Measurements from ENCODE around the gene TYK2. TPM values are rescaled to one million over a fixed set of nuclear protein-coding genes. Genes with fewer than 3 reads are reported as not detected.
"Not testable (repeated sequence)": the region's sequence is repeated elsewhere in the genome, so short reads cannot be mapped to it uniquely, and the experiment has no call there.

Gene TYK2
- total RNA-seq, 2 experiments from 2014 or later, result 277 to 290 TPM

DNA sequence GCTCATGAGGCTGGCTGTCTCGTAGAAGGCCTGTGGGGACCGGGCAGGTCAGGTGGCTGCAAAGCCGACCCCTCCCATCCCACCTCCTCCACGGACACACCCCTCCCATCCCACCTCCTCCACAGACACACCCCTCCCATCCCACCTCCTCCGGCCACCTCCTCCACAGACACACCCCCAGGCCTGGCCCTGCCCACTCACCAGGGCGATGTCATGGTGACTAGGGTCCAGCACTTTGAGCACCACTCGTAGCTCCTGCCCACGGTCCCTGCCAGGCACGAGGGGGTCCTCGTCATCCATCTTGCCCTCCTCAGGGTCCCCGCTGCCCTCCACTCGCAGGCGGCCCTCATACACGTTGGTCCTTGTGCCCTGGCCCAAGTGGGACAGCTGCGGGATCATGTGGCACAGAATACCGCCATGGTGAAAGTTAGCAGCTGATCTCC lies 18.8 kb downstream of the TYK2 start:
- H3K9me3 Mint-ChIP-seq, result no peaks in the 10 kb centered on the region
- H3K27me3 Mint-ChIP-seq, result no peaks in the 10 kb centered on the region
- peaks cover 13% of the 10 kb centered on the region for H3K36me3 Mint-ChIP-seq
- no peak overlapping the region for H3K4me3 Mint-ChIP-seq
- DNase-seq (no peak), ATAC-seq (ENCODE audit: low read depth) (no peak)
- POLR2A ChIA-PET, result no interaction called here
- peaks cover 3% of the 10 kb centered on the region for H3K4me1 Mint-ChIP-seq
- no peak overlapping the region for H3K27ac Mint-ChIP-seq

DNA sequence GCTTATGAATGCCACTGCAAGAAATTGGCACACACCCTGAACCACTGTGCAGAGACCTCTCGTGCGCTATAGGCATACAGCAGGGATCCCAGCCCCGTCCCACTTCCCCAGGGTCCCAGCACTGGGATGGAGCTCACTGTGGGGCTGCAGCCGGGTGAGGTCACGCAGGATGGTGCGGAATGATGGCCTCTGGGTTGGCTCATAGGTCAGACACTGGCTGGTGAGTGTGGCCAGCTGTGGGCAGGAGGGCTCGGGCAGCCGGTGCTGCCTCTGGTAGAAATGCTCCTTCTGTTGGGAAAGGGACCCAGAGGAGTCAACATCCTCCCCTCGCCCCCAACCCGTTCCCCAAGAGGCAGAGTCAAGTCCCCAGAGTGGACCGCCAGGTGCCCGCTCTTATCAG lies 23.9 kb downstream of the TYK2 start:
- POLR2A ChIA-PET, result no interaction called here
- H3K27ac Mint-ChIP-seq, result no peak overlapping the region
- no peaks in the 10 kb centered on the region for H3K4me1 Mint-ChIP-seq
- ATAC-seq (ENCODE audit: low read depth), result no peak
- no peak for DNase-seq
- H3K4me3 Mint-ChIP-seq, result no peak overlapping the region
- H3K27me3 Mint-ChIP-seq, result no peaks in the 10 kb centered on the region
- H3K9me3 Mint-ChIP-seq, result no peaks in the 10 kb centered on the region
- H3K36me3 Mint-ChIP-seq, result peaks cover 24% of the 10 kb centered on the region

DNA sequence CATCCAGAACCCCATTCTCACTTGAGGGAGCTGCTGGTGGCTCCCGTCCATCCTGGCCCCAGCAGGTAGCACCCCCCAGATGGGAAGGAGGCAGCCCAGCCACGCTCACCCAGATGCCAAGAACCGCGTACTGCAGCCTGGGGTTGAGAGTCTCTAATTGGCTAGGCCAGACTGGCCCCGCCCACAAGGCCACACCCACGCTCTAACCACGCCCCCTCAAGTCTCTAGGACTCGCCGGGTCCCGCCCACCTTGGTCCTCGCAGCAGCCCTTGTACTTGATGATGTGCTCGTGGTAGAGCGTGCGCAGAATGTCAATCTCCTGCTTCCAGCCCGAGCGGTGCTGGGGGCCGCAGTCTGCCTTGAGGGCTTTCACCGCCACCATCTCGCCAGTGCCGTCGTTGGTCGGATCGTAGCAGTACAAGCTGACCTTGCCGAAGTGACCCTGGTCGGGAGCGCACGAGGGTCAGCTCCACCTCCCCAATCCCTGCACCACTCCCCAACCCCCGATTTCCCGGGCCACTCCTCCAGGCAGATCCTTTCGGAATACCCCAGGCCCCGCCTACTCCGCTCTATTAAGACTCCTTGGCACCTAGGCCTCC lies 26.5 kb downstream of the TYK2 start:
- H3K9me3 Mint-ChIP-seq, result no peaks in the 10 kb centered on the region
- no peak overlapping the region for H3K4me3 Mint-ChIP-seq
- POLR2A ChIA-PET, result interaction anchor here (0.6 kb wide), 1 partner anchor 231 kb away, joined by 3 read pairs; no protein-coding TSS in a partner anchor
- ATAC-seq (ENCODE audit: low read depth) (no peak), DNase-seq (peak; percentile 48)
- H3K36me3 Mint-ChIP-seq, result peaks cover 20% of the 10 kb centered on the region
- no peaks in the 10 kb centered on the region for H3K4me1 Mint-ChIP-seq
- no peak overlapping the region for H3K27ac Mint-ChIP-seq
- no peaks in the 10 kb centered on the region for H3K27me3 Mint-ChIP-seq

DNA sequence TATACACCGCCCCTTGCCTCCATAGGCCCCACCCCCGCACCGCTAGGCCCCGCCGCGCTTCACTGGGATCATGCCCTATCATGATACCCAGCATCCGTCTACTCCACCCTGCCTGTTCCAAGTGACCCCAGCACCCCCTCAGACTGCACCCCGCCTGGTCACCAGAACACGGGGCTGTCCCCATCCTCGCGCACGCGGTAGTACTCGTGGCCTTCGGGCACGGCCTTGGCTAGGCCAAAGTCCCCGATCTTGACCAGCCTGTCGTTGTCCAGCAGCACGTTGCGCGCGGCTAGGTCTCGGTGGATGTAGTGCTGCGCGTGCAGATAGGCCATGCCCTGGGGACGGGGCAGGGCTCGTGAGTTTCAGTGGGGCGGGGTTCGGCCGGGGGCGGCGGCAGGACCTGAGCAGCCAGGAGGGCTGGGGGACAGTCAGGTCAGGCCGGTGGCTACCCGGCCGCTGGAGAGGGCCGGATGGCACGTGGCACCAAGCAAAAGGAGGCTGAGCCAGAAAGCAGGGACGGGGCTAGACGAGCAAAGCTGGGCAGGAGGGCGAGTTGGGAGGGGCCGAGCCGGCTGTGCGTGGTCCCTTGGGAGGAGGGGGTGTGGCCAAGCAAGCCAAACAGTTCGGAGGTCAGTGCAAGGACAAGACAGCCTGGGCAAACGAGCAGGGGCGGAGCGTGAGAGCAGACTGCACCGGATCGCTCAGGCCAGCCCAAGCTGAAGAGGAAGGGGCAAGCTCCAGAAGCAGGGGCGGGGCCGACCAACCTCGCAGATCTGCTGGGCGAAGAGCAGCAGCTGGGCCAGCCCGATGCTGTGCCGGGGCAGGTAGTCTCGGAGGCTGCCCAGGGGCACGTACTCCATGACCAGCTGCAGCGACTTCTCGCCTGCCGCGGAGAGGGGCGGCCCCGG lies 27.4 kb downstream of the TYK2 start:
- POLR2A ChIA-PET, result no interaction called here
- Mint-ChIP-seq H3K36me3 (peaks cover 20% of the 10 kb centered on the region), H3K27ac (no peak overlapping the region), H3K4me1 (no peaks in the 10 kb centered on the region), H3K4me3 (no peak overlapping the region), H3K9me3 (no peaks in the 10 kb centered on the region), H3K27me3 (no peaks in the 10 kb centered on the region)
- DNase-seq (no peak), ATAC-seq (ENCODE audit: low read depth) (no peak)

DNA sequence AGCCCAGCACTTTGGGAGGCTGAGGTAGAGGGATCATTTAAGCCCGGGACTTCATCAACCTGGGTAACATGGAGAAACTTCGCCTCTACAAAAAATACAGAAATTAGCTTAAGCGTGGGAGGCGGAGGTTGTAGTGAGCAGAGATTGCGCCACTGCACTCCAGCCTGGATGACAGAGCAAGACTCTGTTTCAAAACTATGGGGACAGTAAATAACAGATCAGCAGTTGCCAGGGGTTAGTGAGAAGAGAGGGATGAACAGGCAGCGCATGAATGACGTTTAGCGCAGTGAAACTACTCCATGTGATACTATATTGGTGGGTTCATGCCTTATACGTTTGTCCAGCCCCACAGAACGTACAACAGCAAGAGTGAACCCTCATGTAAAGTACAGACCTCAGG lies 33.9 kb downstream of the TYK2 start:
- POLR2A ChIA-PET, result no interaction called here
- H3K9me3 Mint-ChIP-seq, result no peaks in the 10 kb centered on the region
- no peak overlapping the region for H3K4me3 Mint-ChIP-seq
- no peaks in the 10 kb centered on the region for H3K36me3 Mint-ChIP-seq
- H3K27ac Mint-ChIP-seq, result peak overlapping the region; percentile 24
- no peaks in the 10 kb centered on the region for H3K27me3 Mint-ChIP-seq
- ATAC-seq (ENCODE audit: low read depth) (no peak), DNase-seq (no peak)
- no peaks in the 10 kb centered on the region for H3K4me1 Mint-ChIP-seq

DNA sequence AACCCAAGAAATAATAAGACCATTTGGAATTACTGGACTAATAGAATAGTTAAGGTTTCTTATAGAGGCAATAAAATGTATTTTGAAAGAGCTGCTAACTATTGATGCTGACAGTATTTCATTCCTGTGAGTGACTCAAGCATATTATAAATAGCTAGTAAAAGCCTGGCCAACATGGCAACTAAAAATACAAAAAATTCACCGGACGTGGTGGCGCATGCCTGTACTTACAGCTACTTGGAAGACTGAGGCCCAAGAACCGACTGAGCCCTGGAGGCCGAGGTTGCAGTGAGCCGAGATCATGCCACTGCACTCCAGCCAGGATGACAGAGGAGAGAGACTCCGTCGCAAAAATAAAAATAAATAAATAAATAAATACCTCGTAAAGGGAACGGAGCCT lies 35.6 kb downstream of the TYK2 start:
- Mint-ChIP-seq H3K27me3 (no peaks in the 10 kb centered on the region), H3K36me3 (no peaks in the 10 kb centered on the region), H3K9me3 (no peaks in the 10 kb centered on the region), H3K27ac (no peak overlapping the region), H3K4me3 (no peak overlapping the region), H3K4me1 (peaks cover 5% of the 10 kb centered on the region)
- ATAC-seq (ENCODE audit: low read depth), result no peak
- DNase-seq, result no peak
- POLR2A ChIA-PET, result interaction anchor here (1.4 kb wide), 1 partner anchor 75 kb away, joined by 3 read pairs; no protein-coding TSS in a partner anchor

DNA sequence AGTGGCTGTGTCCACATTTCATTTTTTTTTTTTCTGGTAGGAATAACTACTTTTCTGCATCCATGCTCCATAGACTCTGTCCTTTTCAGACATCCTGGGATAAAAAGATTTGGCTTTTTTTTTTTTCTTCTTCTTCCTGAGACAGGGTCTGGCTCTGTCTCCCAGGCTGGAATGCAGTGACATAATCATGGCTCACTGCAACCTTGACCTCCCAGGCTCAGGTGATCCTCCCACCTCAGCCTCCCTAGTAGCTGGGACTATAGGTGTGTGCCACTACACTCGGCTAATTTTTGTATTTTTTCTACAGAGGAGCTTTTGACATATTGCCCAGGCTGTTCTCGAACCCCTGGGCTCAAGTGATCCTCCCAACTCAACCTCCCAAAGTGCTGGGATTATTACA lies 36.9 kb downstream of the TYK2 start:
- Mint-ChIP-seq H3K36me3 (no peaks in the 10 kb centered on the region), H3K9me3 (no peaks in the 10 kb centered on the region), H3K27ac (no peak overlapping the region), H3K27me3 (no peaks in the 10 kb centered on the region), H3K4me3 (no peak overlapping the region), H3K4me1 (peaks cover 12% of the 10 kb centered on the region)
- no peak for ATAC-seq (ENCODE audit: low read depth)
- POLR2A ChIA-PET, result interaction anchor here (0.8 to 3.1 kb wide), 3 partner anchors 10 to 37 kb away, joined by 3 to 12 read pairs (median 3); partner anchors contain the start of genes RAVER1 and TYK2
- no peak for DNase-seq

DNA sequence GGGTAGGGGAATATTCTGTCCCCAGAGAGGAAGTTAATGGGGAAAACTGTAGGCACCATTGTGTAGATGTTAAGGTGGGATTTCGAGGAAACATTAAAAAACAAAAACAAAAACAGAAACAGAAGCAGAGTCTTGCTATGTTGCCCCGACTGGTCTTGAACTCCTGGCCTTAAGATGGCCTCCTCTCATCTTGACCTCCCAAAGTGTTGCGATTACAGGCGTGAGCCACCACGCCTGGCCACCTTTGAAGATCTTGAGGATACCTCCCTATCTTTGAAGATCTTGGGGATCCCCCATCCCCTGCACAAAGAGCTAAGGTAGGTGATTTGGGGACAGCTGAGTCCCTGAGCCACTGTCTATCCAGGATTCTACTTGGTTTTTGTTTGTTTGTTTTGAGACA lies 40.4 kb downstream of the TYK2 start:
- Mint-ChIP-seq H3K4me1 (peaks cover 21% of the 10 kb centered on the region), H3K27me3 (no peaks in the 10 kb centered on the region), H3K36me3 (peaks cover 1% of the 10 kb centered on the region), H3K4me3 (peak overlapping the region; percentile 92), H3K9me3 (no peaks in the 10 kb centered on the region), H3K27ac (peak overlapping the region; percentile 96)
- no peak for DNase-seq
- POLR2A ChIA-PET, result interaction anchor here (0.6 to 1.3 kb wide), 4 partner anchors 10 to 69 kb away, joined by 3 to 6 read pairs (median 4); partner anchors contain the start of genes ICAM1 and TYK2
- ATAC-seq (ENCODE audit: low read depth), result no peak

DNA sequence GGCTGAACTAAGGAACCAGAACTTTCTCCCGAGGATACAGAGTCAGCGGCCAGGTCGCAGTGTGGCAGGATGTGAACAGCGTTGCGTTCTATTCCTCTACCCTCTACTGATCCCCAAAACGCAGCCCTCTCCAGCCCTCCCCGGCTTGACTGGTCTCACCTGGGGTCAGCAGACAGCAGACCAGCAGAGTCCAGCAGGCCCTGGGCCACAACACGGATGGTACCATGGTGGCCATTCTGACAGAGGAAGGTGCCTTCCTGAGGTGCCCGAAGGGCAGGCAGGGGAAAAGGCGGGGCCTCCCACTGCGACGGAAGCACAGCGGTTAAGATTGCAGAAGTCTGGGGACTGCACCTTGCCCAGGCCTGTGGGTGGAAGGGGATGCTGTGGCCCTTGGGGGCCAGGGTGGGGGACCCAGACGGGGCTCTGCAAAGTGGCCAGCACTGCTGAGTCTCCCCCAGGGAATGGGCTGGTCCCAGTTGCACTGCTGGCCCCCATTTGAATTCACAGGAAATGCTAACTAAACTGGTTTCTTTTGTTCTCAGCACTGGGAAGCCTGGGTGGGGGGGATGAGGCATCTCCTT lies 40.9 kb downstream of the TYK2 start, which contains the start of gene ICAM3:
ICAM3 (minus strand) TSS at position 245 of the 581 bp plus-strand sequence; CDS start at position 235, 10 bp downstream.
- DNase-seq (peak; percentile 79), ATAC-seq (ENCODE audit: low read depth) (peak; percentile 96)
- H3K4me3 Mint-ChIP-seq, result peak within 1 kb of the TSS; percentile 92
- peaks cover 21% of the 10 kb centered on the region for H3K4me1 Mint-ChIP-seq
- peak within 1 kb of the TSS; percentile 96 for H3K27ac Mint-ChIP-seq
- H3K9me3 Mint-ChIP-seq, result no peaks in the 10 kb centered on the region
- peaks cover 1% of the 10 kb centered on the region for H3K36me3 Mint-ChIP-seq
- POLR2A ChIA-PET, result interaction anchor here (0.6 to 1.3 kb wide), 2 partner anchors 26 to 41 kb away, joined by 3 to 4 read pairs; partner anchors contain the start of gene TYK2
- no peaks in the 10 kb centered on the region for H3K27me3 Mint-ChIP-seq

DNA sequence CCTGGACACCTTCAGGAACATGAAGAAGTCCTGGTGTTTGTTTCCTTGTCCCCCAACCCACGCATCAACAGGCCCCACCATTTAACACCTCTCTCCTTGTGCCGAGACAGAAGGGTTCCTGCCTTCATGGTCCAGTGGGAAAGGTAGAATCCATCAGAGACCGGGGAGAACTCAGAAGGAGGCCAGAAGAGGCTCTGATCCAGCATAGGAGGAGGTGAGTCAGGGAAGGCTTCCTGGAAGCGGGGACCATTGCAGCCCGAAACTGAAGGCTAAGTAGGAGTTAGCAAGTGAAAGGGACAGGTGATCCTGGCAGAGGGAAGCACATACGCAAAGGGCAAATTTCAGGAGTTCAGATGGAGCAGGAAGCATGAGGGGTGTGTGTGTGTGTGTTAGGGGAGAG lies 41.4 kb downstream of the TYK2 start:
- DNase-seq (no peak), ATAC-seq (ENCODE audit: low read depth) (no peak)
- Mint-ChIP-seq H3K9me3 (no peaks in the 10 kb centered on the region), H3K27me3 (no peaks in the 10 kb centered on the region), H3K36me3 (peaks cover 4% of the 10 kb centered on the region), H3K4me1 (peaks cover 23% of the 10 kb centered on the region), H3K4me3 (peak overlapping the region; percentile 92), H3K27ac (peak overlapping the region; percentile 96)
- POLR2A ChIA-PET, result no interaction called here

DNA sequence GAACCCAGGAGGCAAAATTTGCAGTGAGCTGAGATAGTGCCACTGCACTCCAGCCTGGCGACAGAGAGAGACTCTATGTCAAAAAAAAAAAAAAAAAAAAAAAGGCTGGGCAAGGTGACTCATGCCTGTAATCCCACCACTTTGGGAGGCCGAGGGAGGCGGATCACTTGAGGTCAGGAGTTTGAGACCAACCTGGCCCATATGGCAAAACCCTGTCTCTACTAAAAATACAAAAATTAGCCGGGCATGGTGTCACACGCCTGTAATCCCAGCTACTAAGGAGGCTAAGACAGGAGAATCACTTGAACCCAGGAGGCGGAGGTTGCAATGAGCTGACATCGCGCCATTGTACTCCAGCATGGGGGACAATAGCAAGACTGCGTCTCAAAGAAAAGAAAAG lies 43.6 kb downstream of the TYK2 start:
- not testable (repeated sequence) for H3K27me3 Mint-ChIP-seq, H3K9me3 Mint-ChIP-seq
- peaks cover 36% of the 10 kb centered on the region for H3K4me1 Mint-ChIP-seq

DNA sequence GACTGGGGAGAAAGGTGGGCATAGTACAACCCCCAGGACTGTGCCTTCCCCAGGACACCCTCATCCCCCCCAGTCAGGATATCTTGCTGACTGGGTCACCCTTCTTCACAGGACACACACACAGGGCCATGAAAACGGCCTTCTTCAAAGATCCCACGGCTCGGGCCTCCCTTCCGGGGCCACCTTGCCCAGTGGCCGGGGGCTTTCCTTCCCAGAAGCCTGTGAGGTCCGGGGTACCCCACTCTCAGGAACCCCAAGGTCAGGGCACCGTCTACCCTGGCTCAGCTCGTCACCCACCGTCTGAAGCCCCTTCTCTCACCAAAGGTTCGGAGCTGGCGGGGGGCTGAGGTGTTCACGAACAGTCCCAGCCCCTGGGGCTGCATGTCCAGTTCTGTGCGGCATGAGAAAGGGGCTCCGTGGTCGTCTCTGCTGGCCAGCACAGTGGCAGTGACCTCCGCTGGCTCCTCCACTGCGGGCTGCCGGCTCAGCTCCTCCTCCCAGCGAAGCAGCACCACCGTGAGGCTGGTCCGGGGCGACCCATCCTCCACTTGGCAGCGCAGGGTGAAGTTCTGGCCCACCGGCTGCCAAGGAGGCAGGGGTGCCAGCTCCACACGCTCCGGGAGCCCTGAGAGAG lies 44.9 kb downstream of the TYK2 start:
- Mint-ChIP-seq H3K27ac (no peak overlapping the region), H3K36me3 (peaks cover 12% of the 10 kb centered on the region), H3K27me3 (no peaks in the 10 kb centered on the region), H3K4me3 (no peak overlapping the region), H3K4me1 (peaks cover 35% of the 10 kb centered on the region), H3K9me3 (no peaks in the 10 kb centered on the region)
- POLR2A ChIA-PET, result interaction anchor here (1.7 kb wide), 1 partner anchor 47 kb away, joined by 5 read pairs; no protein-coding TSS in a partner anchor
- no peak for ATAC-seq (ENCODE audit: low read depth)
- no peak for DNase-seq

More for the DNA sequence above, 43.6 kb downstream of the TYK2 start:
- DNase-seq; H3K27ac Mint-ChIP-seq; ATAC-seq (ENCODE audit: low read depth): not testable (repeated sequence)
- POLR2A ChIA-PET, result interaction anchor here (0.6 to 1.3 kb wide), 3 partner anchors 44 to 326 kb away, joined by 3 to 4 read pairs (median 4); partner anchors contain the start of gene TYK2
- Mint-ChIP-seq H3K36me3 (peaks cover 12% of the 10 kb centered on the region), H3K4me3 (peak overlapping the region; percentile 30)
